GM21825 (cell line): ENCODE measurements around the gene CPSF6.
A peak's percentile ranks its signal among the peaks of the same experiment; 100 is the strongest.
"Not testable (repeated sequence)": the region's sequence is repeated elsewhere in the genome, so short reads cannot be mapped to it uniquely, and the experiment has no call there.

Experiments used
- ATAC-seq: cut with Tn5 transposase; IDR thresholded peaks from one replicate; pipeline ENCODE4 v1.9.1; 2021; ENCODE audit warnings: mild to moderate bottlenecking, moderate library complexity; ENCODE audit not compliant: unreplicated experiment

Gene CPSF6

DNA sequence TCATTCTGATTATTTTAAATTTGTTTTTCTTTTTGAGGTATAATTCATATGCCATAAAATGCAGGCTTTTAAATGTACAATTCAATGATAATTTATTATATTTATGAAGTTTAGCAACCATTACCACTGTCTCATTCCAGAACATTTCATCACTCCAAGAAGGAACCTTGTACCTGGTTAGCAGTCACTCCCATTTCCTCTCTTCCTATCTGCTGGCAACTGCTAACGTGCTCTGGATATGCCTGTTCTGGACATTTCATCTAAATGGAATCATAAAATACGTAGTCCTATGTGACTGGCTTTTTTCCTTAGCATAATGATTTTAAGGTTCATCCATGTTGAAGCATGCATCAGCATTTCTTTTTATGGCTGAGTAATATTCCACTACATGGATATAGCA, 15.5 kb downstream of the CPSF6 start:
- no peak for ATAC-seq

DNA sequence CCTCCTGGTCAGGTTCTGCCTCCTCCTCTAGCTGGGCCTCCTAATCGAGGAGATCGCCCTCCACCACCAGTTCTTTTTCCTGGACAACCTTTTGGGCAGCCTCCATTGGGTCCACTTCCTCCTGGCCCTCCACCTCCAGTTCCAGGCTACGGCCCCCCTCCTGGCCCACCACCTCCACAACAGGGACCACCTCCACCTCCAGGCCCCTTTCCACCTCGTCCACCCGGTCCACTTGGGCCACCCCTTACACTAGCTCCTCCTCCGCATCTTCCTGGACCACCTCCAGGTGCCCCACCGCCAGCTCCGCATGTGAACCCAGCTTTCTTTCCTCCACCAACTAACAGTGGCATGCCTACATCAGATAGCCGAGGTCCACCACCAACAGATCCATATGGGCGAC, 19.3 kb downstream of the CPSF6 start:
- no peak for ATAC-seq

DNA sequence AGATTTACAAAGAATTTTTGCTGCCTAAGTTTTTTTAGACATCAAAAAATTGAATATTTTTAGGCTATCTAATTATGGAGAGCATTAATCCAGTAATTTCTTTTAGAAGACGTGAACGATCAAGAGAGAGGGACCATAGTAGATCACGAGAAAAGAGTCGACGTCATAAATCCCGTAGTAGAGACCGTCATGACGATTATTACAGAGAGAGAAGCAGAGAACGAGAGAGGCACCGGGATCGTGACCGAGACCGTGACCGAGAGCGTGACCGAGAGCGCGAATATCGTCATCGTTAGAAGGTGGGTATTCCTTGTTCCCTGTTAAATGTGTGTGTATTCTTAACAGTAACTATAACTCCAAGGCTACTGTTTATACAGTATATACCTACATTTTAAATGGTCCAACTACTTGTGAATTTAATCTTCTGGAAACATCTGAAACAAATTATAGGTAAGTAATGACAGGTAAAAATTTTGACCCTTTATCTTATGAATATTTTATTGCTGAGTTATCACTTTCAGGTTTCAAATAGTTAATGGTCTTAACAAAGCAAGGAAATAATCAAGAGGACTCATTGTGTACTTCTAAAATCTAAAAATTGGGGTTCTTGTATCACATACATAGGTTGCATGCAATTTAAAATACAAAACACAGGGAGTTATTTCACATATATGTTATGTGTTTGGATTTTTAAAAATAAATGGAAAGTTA, 23.1 kb downstream of the CPSF6 start:
- ATAC-seq: no peak

DNA sequence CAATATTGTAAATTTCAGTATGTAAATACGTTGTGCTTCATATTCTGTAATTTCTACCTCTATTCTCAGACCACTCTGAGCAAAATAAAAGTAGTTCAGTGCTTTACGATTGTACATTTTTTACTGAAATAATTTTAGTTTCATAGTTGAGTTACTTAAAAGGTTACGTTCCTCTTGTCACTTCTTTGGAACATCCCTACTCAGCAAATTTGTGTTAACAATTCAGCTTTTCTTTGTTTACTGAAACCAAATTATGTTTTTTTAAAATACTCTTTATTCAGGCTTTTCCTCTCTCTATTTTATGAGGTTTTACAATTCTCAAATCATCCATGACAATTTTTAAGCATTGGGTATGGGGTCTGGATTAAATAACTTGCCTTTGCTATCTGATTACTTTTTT, 25.8 kb downstream of the CPSF6 start:
- ATAC-seq: no peak

DNA sequence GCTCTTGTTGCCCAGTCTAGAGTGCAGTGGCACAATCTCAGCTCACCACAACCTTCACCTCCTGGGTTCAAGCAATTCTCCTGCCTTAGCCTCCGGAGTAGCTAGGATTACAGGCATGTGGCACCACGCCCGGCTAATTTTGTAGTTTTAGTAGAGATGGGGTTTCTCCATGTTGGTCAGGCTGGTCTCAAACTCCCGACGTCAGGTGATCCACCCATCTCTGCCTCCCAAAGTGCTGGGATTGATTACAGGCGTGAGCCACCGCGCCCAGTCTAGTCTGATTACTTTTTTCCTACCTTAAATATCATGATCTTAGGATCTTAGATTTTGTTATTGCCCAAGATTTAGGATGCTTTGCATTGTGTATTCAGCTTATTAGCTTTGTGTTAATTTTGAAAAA, 26.3 kb downstream of the CPSF6 start:
- not testable (repeated sequence) for ATAC-seq

DNA sequence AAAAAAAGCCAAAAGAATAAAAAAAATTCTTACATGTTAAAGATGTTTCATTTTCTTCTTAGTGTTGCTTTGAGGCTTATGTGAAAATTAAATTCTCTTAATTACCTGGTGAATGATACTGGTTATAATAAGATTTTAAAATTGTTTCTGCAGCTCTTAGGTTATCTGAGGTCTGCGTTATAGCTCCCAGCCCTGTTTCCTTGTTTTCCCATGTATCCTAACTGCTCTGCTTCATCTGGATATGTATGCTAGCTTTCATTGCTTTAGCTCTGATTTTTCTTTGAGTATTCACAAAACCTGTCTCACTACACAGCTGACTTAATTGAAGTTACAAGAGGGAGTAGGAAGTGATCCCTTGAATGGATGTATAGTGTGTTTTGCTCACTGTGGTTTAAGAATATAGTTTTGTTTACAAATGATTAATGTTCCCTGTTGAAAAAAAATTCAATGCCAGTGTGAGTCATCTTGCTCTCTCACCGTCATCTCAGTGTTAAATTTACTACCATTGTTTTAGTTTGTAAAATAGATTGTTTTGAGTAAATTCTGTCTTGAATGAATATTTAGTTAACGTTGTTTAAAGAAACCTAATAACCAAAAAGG, 26.8 kb downstream of the CPSF6 start:
- ATAC-seq: no peak

DNA sequence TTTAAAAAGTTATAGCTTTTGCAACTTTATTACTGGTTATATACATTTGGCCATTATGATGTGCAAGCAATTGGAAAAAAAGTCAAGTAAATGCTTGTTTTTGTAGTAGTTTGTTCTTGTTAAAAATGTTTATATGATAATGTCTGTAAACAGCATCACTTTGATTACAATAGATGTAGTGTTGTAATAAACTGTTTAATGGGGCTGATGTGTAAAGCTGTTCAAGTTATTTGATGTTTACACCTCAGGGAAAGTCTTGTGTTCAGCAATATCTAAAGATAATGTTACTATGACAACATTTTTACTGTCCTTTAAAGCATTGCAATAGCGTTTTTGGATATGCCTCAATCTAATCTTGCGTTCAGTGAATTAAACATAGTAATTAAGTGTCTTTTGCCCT, 30.4 kb downstream of the CPSF6 start:
- no peak for ATAC-seq

DNA sequence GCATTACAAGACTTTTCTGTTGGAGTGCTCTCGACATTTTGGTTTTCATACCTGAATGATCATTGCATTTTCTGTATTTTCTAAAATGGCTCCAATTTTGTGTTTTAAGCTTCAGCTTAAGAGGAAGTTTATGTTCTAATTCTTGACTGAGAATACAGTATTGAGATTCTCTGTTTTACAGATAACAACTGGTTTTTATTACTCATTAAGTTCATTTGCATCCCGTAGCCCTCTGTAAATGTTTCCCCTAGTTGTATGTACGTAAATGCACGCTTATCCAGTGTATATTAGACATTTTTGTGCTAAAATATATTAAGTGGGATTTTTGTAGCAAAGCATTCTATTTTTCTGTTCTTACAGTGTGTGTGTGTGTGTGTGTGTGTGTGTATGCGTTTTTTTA, 33.1 kb downstream of the CPSF6 start:
- no peak for ATAC-seq

DNA sequence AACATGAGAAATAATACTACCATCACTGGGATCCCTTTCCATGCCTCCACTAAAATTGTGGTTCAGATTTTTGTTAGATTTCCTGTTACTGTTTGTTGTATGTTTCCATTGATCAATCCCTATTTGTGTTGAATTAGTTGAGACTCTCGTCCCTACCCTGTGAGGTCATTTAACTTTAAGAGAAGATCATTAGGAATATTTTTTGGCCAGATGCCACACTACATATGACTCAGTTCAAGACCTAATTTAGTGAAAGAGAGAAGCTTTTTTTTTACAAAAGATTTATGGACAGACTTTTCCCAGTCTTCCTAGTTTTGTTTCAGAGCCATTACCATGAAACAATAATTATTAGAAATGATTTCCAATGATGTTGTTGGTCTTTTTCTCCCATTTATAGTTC, 35.5 kb downstream of the CPSF6 start:
- ATAC-seq: no peak

DNA sequence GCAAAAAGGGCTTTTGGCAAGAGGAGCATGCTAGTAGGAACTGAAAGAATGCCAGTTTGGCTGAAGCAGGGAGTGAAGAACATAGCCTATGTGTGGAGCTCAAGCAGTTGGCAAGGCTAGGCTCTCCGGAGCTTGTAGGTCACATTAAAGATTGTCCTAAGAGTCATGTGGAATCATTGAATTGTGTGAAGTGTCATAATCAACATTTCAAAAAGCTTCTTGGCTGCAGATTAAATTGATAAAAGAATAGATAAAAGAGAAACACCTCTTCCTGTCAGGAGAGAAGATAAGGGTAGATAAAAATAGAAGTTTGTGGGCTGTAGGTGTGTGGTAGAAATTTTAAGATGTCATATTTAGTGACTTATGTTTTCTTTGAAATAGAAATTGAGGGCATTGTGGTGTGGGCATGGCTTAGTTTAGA, 36.1 kb downstream of the CPSF6 start:
- ATAC-seq: no peak

DNA sequence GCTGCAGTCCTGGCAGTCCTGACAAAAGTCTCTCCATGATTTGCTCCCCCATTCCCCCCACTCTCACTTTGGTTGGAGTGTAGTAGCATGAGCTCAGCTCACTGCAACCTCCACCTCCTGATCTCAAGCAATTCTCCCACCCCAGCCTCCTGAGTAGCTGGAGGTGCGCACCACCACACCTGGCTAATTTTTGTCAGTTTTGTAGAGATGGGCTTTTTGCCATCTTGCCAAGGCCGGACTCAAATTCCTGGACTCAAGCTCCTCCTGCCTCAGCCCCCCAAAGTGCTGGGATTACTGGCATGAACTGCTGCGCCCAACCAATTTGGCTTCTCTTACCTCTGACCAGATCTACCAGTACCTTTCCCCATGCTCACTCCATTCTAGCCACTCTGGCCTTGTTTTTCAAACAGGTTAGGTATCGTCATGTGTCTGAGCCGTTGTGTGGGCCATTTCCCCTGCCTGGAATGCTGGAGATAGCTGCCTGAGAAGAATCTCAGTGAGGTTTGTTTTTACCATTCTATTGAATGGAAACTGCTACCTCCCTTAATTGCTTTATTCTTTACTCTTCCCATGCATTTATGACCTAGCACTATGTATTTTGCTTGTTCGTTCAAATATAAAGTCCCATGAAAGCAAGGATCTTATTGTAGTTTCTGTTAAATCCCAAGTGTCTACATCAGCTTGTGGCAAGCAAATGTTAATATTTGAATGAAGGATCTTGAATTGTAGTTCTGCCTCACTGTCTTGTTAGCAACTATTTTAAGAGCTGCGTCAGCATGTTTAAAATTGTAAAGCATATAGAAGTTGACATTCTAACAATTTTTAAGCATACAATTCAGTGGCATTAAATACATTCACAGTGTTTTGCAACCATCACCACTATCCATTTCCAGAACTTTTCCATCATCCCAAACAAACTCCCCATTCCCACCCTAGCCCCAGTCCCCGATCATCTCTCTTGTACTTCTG, 39.7 kb downstream of the CPSF6 start:
- ATAC-seq: no peak

DNA sequence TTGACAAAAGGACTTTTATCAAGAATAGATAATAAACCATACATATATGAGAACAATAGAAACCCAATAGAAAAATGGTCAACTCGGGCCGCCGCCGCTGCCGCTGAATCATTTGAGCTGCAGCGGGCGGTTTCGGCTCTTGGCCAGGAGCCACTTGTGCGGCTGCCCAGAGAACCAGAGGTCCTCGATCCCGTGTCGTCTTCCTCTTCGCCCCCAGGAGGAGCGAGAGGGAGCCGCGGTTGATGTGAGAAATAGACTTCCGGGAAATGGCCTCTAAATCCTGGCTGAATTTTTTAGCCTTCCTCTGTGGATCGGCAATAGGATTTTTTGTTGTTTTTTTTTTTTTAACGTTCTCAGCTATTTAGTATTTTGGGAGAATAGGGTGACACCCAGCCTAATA, 44.8 kb downstream of the CPSF6 start:
- ATAC-seq: peak; percentile 72

DNA sequence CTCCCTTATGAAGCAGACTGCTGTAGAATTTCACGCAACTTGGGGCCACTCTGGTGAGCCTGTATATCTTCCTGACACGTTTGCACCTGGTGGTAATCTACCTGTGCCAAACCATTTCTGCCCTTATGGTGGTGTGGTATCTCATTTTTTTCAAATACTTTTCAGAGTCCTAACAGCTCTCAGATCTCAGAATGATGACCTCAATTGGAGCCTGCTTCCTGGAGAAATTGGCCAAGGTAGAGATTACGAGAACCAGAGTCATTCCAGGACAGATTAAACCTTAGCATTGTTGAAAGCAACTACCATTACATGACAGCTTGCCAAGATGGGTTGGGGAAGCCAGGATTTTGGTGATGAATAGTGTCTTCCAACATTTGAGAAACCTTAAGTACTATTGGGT, 48.2 kb downstream of the CPSF6 start:
- no peak for ATAC-seq

DNA sequence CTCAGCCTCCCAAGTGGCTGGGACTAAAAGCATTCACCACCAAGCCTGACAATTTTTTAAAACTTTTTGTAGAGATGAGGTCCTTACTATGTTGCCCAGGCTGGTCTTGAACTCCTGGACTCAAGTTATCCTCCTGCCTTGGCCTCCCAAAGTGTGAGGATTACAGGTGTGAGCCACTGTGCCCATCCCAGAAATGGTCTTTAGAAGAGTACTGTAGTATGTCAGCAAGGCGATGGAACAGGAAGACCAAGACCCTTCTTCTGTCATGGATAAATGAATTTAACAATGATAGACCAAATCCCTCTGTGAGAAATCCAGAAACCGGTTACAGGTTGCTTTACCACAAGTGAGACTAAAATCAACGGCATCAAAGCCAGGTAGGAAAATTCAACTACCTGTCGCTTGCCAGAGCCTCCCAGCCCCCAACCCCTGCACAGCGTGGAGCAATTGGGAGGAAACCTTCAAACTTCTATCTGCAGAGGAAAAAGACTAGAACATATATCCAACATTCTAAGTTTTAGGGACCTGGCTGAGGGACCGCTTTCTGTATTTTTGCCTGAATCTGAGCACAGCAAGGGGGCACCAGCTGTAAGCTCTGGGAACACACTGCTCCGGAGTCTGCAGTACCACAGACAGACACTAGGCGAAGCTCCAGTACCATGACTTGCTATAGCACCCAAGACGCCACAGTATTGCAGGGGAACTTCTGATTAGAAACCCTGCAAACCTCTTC, 51.3 kb downstream of the CPSF6 start:
- peak; percentile 100 for ATAC-seq

DNA sequence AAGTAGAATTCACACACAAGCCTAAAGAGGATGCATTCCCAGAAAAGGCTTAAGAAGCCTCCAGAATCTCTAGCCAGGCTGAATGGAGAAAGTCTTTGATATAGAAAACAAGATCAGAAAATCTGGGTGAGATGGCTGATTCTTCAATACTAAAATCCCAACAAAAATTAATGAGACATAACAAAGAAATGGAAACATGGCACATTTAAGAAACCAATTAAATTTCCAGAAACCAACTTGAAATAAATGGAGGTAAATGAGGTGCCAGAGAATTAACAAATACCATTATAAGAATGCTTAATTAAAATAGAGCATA, 51.9 kb downstream of the CPSF6 start:
- no peak for ATAC-seq

DNA sequence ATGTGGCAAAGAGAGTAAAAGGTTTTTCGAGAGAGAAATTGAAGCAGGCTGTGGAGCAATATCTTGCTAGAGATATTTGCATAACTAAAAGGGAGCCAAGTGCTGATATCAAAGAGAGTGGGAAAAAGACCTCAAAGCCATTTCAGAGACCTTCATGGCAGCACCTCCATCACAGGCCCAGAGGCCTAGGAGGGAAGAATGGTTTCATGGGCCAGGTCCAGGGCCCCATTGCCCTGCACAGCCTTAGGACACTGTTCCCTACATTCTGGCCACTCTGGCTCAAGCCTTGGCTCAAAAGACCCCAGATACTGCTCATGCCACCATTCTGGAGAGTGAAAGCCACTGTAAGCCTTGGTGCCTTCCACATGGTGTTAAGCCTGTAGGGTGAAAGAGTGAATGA, 58.8 kb downstream of the CPSF6 start:
- ATAC-seq: no peak

DNA sequence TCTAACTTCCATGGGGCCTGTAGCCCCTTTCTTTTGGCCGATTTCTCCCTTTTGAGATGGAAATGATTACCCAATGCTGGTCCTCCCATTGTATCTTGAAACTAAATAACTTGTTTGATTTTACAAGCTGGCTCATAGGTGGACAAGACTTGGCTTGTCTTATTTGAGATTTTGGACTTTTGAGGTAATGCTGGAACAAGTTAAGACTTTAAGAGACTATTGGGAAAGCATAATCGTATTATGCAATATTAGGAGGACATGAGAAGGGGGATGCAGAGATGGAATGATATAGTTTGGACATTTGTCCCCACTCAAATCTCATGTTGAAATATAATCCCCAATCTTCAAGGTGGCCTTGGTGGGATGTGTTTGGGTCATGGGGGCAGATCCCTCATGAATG, 59.6 kb downstream of the CPSF6 start:
- ATAC-seq: no peak

DNA sequence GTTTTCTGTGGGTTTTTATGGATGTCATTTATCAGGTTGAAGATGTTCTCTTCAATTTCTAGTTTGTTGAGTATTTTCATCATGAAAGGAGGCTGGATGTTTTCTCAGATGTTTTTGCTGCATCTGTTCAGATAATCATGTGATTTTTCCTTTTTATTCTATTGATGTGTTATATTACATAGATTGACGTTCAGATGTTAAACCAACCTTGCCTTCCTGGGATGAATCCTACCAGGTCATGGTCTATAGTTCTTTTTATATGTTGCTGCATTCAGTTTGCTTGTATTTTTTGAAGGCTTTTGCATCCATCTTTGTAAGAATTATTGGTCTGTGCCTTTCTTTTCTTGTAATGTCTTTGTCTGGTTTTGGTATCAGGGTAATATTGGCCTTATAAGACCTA, 64.9 kb downstream of the CPSF6 start:
- ATAC-seq: no peak

DNA sequence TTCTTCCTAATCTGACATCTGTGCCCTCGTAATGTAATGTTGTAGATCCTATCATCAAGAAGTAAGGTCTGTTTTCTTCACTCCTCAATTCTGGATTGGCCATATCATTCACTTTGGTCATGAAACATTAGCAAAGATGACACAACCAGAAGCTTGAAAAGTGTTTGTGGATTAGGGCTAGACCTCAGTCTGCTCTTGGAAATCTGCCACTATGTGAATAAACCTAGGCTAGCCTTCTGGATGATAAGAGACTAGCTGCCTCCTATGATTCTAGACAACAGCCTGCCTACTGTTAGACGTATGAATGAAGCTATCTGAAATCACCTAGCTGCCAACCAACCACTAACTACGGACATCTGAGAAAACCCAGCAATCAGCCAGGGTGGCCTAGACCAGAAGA, 70.1 kb downstream of the CPSF6 start:
- no peak for ATAC-seq

DNA sequence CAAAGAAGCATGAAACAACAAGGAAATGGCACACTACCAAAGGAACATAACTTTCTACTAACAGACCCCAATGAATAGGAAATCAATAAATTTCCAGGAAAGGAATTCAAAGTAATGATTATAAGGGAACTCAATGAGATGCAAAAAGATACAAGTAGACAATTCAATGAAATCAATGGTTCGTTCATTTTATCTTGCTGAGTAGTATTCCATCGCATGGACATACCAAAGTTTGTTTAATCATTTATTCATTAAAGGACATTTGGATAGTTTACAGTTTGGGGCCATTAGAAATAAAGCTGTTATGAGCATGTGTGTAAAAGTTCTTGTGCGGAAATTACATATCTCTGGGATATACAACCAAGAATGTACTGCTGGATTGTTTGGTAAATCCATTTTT, 73.8 kb downstream of the CPSF6 start:
- ATAC-seq: no peak

DNA sequence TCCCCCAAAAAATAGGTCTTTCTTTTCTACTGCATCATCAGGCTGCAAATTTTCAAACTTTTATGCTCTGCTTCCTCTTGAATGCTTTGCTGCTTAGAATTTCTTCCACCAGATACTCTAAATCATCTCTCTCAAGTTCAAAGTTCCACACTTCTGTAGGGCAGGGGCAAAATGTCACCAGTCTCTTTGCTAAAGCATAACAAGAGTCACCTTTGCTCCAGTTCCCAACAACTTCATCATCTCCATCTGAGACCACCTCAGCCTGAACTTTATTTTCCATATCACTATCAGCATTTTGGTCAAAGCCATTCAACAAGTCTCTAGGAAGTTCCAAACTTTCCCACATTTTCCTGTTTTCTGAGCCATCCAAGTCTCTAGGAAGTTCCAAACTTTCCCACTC, 77.4 kb downstream of the CPSF6 start:
- not testable (repeated sequence) for ATAC-seq
